Neural progenitor cell (in vitro differentiated cells): ENCODE measurements around the gene GPATCH4. TPM values are rescaled to one million over a fixed set of nuclear protein-coding genes. Genes with fewer than 3 reads are reported as not detected.

Experiments used
- DNase-seq: peaks from one replicate; pipeline ENCODE4 v3.0.0-alpha.2; 2016; ENCODE audit warnings: low spot score
- H2AFZ ChIP-seq: fragments of 200-600 bp; sonication (generic); replicated peaks from 2 replicates; pipeline ENCODE4 v1.6.1; 2016; ENCODE audit warnings: antibody characterized with exemption
- H3F3A ChIP-seq: fragments of 200-600 bp; sonication (generic); 2 replicates; pipeline ENCODE4 v1.6.1; 2016; ENCODE audit warnings: antibody characterized with exemption, low read depth
- H3K27ac ChIP-seq: fragments of 200-600 bp; sonication (generic); 2 replicates; pipeline ENCODE4 v1.5.1; 2016; ENCODE audit warnings: mild to moderate bottlenecking
- H3K27me3 ChIP-seq: fragments of 200-600 bp; sonication (generic); 2 replicates; pipeline ENCODE4 v1.6.1; 2016; ENCODE audit warnings: mild to moderate bottlenecking, moderate library complexity
- H3K36me3 ChIP-seq: fragments of 200-600 bp; sonication (generic); 2 replicates; pipeline ENCODE4 v1.5.1; 2016
- H3K4me1 ChIP-seq: fragments of 200-600 bp; sonication (generic); 2 replicates; pipeline ENCODE4 v1.6.1; 2016; ENCODE audit warnings: mixed run types
- H3K4me2 ChIP-seq: fragments of 200-600 bp; sonication (generic); 2 replicates; pipeline ENCODE4 v1.6.1; 2016
- H3K4me3 ChIP-seq: fragments of 200-600 bp; sonication (generic); 2 replicates; pipeline ENCODE4 v1.5.1; 2016
- H3K79me2 ChIP-seq: fragments of 200-600 bp; sonication (generic); 2 replicates; pipeline ENCODE4 v1.6.1; 2016; ENCODE audit warnings: low read depth
- H3K9ac ChIP-seq: fragments of 200-600 bp; sonication (generic); 2 replicates; pipeline ENCODE4 v1.6.1; 2016
- H3K9me3 ChIP-seq: fragments of 200-600 bp; sonication (generic); 2 replicates; pipeline ENCODE4 v1.5.1; 2016; ENCODE audit warnings: low read depth
- H4K20me1 ChIP-seq: fragments of 200-600 bp; sonication (generic); 2 replicates; pipeline ENCODE4 v1.6.1; 2016; ENCODE audit warnings: low read depth
- H3K27ac Mint-ChIP-seq: 3 replicates; pipeline ENCODE4 v1.8.0; 2021; ENCODE audit warnings: mixed read lengths
- H3K27me3 Mint-ChIP-seq: 2 replicates; pipeline ENCODE4 v1.8.0; 2022; ENCODE audit warnings: low read depth, mild to moderate bottlenecking, inconsistent platforms, moderate library complexity, mixed read lengths; ENCODE audit not compliant: insufficient read depth
- H3K36me3 Mint-ChIP-seq: 3 replicates; pipeline ENCODE4 v1.8.0; 2021; ENCODE audit warnings: mixed read lengths
- H3K4me1 Mint-ChIP-seq: 3 replicates; pipeline ENCODE4 v1.8.0; 2021; ENCODE audit warnings: mixed read lengths
- H3K4me3 Mint-ChIP-seq: 3 replicates; pipeline ENCODE4 v1.8.0; 2021; ENCODE audit warnings: mild to moderate bottlenecking, moderate library complexity, mixed read lengths
- H3K9me3 Mint-ChIP-seq: 3 replicates; pipeline ENCODE4 v1.8.0; 2020; ENCODE audit warnings: mixed read lengths
- EZH2 ChIP-seq: fragments of 200-600 bp; sonication (generic); IDR thresholded peaks from 2 replicates; pipeline ENCODE4 v1.6.1; 2017; ENCODE audit warnings: antibody characterized with exemption, mild to moderate bottlenecking, moderate library complexity
- EZH2phosphoT487 ChIP-seq: fragments of 200-600 bp; sonication (generic); IDR thresholded peaks from 2 replicates; pipeline ENCODE4 v1.6.1; 2017; ENCODE audit warnings: antibody characterized with exemption
- total RNA-seq: library from RNA; depleted of rRNA; stranded (reverse); fragments of >200 nt; gene quantifications from 2 replicates; pipeline ENCODE4 v1.2.3, GENCODE V29; 2015; ENCODE audit warnings: low replicate concordance
- TF ChIP-seq, protein P1 (sequence below): fragments of 200-600 bp; sonication (generic); IDR thresholded peaks from 2 replicates; pipeline ENCODE4 v1.5.1; 2017; ENCODE audit warnings: antibody characterized with exemption, mild to moderate bottlenecking

GPATCH4 gene
- total RNA-seq, 1 donor from 2014 or later = 17.2 TPM

DNA sequence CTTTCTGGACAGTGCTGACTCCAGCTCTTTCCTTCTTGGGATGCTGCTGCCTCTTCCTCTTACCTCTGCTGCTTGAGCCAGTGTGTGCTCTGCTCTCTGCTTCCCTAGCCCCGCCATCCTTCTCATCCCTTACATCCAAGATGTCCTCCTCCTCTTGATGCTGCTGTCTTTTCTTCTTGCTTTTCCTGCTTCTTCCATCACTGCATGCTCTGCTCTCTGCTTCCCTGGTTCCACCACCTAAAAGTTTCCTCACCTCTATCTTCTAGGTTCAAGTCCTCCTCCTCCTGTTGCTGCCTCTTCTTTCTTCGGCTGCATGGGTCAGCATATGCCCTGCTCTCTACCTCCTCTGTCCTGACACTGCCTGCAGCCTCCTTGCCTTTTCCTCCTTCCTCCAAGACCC, 6.3 kb downstream of the GPATCH4 start:
- no peak overlapping the region for H3K27ac ChIP-seq
- TF ChIP-seq EZH2 (no peak), EZH2phosphoT487 (no peak)
- TF ChIP-seq, protein P1, sequence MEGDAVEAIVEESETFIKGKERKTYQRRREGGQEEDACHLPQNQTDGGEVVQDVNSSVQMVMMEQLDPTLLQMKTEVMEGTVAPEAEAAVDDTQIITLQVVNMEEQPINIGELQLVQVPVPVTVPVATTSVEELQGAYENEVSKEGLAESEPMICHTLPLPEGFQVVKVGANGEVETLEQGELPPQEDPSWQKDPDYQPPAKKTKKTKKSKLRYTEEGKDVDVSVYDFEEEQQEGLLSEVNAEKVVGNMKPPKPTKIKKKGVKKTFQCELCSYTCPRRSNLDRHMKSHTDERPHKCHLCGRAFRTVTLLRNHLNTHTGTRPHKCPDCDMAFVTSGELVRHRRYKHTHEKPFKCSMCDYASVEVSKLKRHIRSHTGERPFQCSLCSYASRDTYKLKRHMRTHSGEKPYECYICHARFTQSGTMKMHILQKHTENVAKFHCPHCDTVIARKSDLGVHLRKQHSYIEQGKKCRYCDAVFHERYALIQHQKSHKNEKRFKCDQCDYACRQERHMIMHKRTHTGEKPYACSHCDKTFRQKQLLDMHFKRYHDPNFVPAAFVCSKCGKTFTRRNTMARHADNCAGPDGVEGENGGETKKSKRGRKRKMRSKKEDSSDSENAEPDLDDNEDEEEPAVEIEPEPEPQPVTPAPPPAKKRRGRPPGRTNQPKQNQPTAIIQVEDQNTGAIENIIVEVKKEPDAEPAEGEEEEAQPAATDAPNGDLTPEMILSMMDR = no peak
- Mint-ChIP-seq H3K9me3 (no peaks in the 10 kb centered on the region), H3K36me3 (peaks cover 13% of the 10 kb centered on the region), H3K4me1 (peaks cover 28% of the 10 kb centered on the region), H3K27me3 (peaks cover 5% of the 10 kb centered on the region), H3K4me3 (peak overlapping the region; percentile 13), H3K27ac (no peak overlapping the region)
- peaks cover 39% of the 10 kb centered on the region for H3F3A ChIP-seq
- H3K79me2 ChIP-seq = peaks cover 19% of the 10 kb centered on the region
- no peaks in the 10 kb centered on the region for H3K36me3 ChIP-seq
- no peaks in the 10 kb centered on the region for H3K9me3 ChIP-seq
- H3K4me1 ChIP-seq = peaks cover 5% of the 10 kb centered on the region
- H2AFZ ChIP-seq = no peak overlapping the region
- no peak overlapping the region for H3K9ac ChIP-seq
- DNase-seq = no peak
- no peaks in the 10 kb centered on the region for H3K27me3 ChIP-seq
- no peak overlapping the region for H3K4me2 ChIP-seq
- H4K20me1 ChIP-seq = no peaks in the 10 kb centered on the region
- no peak overlapping the region for H3K4me3 ChIP-seq

DNA sequence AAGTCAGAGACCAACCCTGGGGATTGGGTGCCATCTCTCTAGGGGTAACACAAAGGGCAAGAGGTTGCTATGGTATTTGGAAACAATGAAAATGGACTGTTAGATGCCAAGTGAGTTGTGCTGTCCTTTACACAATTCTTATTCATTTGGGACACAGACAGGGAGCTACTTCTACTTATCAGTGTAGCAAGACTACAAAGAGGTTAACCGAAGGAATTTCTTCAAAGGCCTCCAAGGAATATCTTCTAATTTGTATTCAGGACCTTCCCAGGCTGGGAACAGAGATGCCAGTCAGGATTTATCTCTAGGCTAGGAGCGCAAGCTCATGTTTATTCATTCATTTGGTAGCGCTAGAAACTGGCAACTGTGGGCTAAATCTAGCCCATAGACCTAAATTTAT, 7.1 kb downstream of the GPATCH4 start:
- peaks cover 11% of the 10 kb centered on the region for H3K79me2 ChIP-seq
- DNase-seq = no peak

DNA sequence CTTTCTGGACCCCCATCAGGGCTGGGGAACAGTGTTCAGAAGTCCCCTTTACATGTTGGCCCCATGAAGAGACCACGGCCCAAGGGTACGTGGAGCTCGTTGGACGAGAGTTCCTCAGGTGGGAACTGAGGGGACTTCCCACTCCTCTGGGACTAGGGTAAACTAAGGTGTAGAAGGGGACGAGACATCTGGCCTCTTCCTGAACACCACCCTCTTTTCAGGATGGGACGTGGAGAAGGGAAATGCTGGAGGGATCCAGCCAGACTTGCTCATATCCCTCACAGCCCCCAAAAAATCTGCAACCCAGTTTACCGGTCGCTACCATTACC, 7.7 kb downstream of the GPATCH4 start:
- DNase-seq = no peak
- Histone ChIP-seq H3K9ac (no peak overlapping the region), H3K27me3 (no peaks in the 10 kb centered on the region), H3K27ac (no peak overlapping the region), H3F3A (peaks cover 39% of the 10 kb centered on the region), H2AFZ (no peak overlapping the region), H3K4me1 (peaks cover 5% of the 10 kb centered on the region), H3K79me2 (peaks cover 5% of the 10 kb centered on the region), H3K4me2 (no peak overlapping the region), H4K20me1 (no peaks in the 10 kb centered on the region), H3K9me3 (no peaks in the 10 kb centered on the region), H3K4me3 (no peak overlapping the region), H3K36me3 (no peaks in the 10 kb centered on the region)
- Mint-ChIP-seq H3K27me3 (peaks cover 5% of the 10 kb centered on the region), H3K36me3 (peaks cover 13% of the 10 kb centered on the region), H3K4me1 (peaks cover 28% of the 10 kb centered on the region), H3K27ac (no peak overlapping the region), H3K9me3 (no peaks in the 10 kb centered on the region), H3K4me3 (no peak overlapping the region)
- TF ChIP-seq, protein P1 = no peak
- TF ChIP-seq EZH2 (no peak), EZH2phosphoT487 (no peak)

More for the DNA sequence above, 7.1 kb downstream of the GPATCH4 start:
- Histone ChIP-seq H3K9ac (no peak overlapping the region), H3K9me3 (no peaks in the 10 kb centered on the region), H3K27ac (no peak overlapping the region), H3K4me2 (no peak overlapping the region), H3K4me3 (no peak overlapping the region), H4K20me1 (no peaks in the 10 kb centered on the region), H3K4me1 (peaks cover 5% of the 10 kb centered on the region), H3F3A (peaks cover 39% of the 10 kb centered on the region), H3K27me3 (no peaks in the 10 kb centered on the region), H2AFZ (no peak overlapping the region), H3K36me3 (no peaks in the 10 kb centered on the region)
- TF ChIP-seq, protein P1 = no peak
- TF ChIP-seq EZH2phosphoT487 (no peak), EZH2 (no peak)
- no peaks in the 10 kb centered on the region for H3K9me3 Mint-ChIP-seq
- H3K27me3 Mint-ChIP-seq = peaks cover 5% of the 10 kb centered on the region
- peaks cover 28% of the 10 kb centered on the region for H3K4me1 Mint-ChIP-seq
- peak overlapping the region; percentile 11 for H3K4me3 Mint-ChIP-seq
- peaks cover 13% of the 10 kb centered on the region for H3K36me3 Mint-ChIP-seq
- H3K27ac Mint-ChIP-seq = peak overlapping the region; percentile 74
